Stimulated activated CD4-positive, alpha-beta T cell treated with anti-CD3 and anti-CD28 coated beads, TNF-alpha, amount 100 ng/mL, for 48 hours (primary cell): Measurements from ENCODE around the gene NBEAL2.
"Not testable (repeated sequence)": the region's sequence is repeated elsewhere in the genome, so short reads cannot be mapped to it uniquely, and the experiment has no call there.

ENCODE experiments used
- DNase-seq, 3 donors: peaks; one replicate each; pipeline ENCODE4 v3.0.0-alpha.2; 2020; ENCODE audit warnings: low read depth in 3 of 3

NBEAL2 gene

GRCh38 chr3:47012342-47013230, 33.1 kb downstream of the NBEAL2 start:
- DNase-seq = no peak

DNA sequence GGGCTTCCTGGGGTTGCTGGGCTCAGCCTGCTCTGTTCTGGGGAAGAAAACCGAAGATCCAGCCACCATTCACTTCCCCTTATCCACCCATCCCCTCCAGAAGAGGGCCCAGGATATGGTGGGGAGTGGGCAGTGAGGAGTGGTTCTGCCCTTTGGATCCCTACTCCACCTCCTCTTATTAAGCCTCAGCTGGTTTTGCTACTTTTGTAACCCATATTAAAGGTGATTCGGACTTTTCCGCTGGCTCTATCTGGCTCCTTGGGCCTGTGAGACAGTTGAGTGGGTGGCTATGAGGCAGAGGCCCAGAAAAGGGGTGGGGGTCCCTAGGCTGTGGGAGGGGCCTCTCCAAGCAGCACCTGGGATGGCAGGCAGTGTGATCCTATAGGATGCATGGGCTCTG, 33.8 kb downstream of the NBEAL2 start:
- no peak for DNase-seq

DNA sequence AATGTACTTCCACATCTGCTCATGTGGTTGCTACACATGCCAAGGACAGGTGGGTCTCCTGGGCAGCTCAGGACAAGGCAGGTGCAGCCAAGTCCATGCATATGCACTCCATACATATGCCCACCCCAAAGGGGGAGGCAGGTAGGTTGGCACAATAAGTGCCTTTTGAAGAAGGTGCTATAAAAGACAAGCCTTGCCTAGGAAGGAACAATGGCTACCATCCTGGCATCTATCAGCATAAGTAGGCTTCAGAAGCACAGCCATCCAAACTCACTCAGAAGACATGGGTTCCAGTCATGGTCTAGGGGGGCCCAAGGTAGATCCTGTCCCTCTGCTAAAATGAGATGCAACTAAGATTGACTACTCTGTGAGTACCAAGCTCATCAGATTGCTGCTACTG, 34.6 kb downstream of the NBEAL2 start:
- DNase-seq = no peak

DNA sequence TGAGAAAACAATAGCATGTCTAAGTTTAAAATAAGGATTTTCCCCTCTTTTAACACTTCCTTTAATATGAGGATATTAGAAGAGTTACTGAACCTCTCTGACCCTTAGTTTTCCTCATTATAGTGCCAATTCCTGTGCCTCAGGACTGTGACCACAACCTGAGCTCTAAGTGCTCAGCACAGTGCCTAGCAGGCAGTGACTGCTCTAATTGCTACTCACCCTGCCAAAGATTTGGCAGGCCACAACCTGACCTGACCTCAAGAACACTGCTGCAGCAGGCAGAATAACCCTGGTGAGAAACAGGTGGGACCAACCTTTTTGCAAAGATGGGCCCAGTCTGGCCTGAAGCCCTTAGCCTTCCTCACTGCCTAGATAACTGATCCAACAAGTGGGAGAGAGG, 35.7 kb downstream of the NBEAL2 start:
- no peak for DNase-seq

DNA sequence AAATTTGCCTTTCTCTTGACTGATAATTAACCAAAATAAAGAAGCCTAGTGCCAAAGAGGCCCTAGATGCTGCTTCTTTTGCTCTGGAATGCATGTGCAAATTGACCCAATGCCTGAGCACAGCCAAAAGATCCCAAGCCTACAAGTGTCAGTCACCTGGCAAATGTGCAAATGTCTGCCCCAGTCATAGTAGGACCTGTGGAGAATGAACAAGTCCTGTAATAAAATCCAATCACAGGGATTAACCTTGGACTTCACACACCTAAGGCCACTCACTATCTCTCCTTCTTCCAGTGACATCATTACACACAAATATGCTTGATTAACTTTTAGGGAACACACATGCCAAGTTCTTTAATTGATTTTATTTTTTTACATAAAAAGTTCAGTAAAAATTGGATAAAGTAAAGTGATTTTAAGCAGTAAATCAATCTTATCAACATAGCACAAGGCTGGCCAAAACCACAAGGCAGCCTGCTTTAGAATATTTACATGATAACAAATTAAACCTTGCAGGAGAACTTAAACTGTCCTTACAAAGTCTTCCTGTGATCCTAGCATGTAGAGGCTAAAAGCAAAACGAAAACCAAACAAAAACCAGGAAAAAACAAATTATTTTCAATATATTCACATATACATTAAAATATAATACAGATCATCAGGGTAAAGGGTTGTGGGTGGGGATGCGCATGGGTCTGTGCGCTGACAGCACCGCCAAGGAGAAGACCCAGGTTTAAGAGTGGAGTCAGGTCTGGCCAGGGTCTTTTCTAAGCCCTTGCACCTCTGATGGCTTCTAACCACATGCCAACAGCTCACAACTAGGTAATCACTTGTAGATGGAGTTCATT, 36.8 kb downstream of the NBEAL2 start:
- DNase-seq = no peak

GRCh38 chr3:47016934-47017435, 37.5 kb downstream of the NBEAL2 start:
- peak in 1 of 3 donors; percentile 32 for DNase-seq

DNA sequence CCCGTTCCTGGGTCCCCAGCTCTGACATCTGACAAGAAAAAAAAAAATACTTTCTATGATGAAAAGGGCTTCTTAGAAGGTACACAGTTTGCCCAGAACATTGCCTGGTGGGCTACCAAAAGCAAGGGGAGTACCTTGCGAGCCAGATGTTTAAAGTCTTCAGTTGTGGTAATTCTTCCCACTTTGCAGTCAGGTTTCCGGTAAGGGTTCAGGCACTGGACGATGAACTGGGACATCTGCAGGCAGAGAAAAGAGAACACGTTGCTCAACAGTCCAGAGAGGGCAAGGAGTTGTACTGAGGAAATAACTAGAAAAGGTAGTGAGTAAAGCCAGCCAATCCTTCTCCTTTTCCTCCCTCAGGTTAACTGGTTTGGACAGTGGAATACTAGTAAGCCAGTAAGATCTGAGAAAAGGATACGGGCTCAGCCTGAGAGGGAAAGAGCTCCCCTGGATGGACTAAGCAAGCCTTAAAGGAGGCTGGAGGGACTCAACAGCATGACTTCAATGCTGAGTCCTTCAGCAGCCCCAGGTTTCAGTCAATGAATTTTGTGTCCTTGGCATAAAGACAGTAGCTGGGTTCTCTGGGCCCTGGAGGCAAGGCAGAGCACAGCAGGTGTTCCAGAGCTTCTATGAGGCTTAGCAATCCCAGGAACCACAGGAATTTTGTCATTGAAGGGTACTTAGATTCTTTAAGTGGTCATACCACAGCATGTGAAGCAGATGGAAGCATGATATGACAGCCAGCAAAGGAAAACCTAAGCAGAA, 38.2 kb downstream of the NBEAL2 start:
- DNase-seq = no peak

- DNase-seq = no peak
Observed at GRCh38 chr3:47018269-47018611, 38.8 kb downstream of the NBEAL2 start.

DNA sequence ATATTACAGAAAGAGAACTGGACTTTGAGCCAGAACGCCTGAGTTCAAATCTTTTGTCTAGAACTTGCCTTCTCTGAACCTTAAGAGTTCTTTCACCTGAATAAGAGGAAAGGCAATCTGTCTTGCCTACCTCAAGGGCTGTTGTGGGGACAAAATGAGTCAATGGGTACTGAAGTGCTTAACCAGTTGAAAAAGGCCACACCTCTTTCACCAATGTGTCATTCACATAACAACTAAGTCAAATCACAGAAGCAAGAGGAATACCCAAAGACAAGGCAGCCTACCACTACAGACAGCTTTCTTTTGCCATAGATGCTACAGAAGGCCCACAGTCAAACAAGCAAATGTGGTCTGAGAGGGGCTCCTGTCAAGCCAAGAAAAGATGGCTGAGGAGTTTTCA, 39.7 kb downstream of the NBEAL2 start:
- DNase-seq = peak in 1 of 3 donors; percentile 45

GRCh38 chr3:47020311-47020710, 40.8 kb downstream of the NBEAL2 start:
- no peak for DNase-seq

DNA sequence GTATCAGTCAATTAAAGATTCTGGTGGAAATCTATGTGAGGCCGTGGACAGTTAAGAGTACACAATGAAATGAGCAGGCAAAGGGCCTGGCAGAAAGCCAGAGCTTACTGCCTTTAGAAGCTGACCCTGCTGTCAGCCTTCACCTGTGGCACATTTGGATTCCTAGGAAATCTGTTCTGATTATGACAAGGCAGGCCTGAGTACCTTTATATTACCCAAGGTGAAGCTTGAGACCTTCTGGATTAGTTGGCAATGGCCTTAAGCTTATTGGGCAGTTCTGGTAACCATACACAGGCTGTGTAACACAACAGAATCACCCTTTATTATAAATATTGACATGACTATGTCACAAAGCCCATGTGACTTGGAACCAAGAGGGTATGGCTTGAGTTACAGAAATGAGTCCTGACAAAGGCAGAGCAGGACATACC, 43.2 kb downstream of the NBEAL2 start:
- no peak for DNase-seq

DNA sequence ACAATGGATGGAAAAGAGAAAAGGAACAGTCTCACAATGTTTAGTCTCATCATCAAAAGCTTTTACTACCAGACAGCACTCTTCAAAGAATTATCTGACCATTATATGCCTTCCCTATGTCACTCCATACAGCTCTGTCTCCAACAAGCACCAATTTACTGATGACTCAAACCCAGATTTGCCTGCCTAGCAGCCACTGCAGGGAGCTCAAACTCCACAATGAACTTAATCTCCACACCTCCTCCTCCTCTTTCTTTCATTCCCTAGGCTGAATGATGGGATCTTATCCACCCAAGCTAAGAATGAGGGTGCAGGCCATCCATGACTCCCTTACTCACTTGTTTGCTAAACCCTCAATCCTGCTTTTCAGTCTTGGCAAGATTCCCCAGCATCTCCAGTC, 45.5 kb downstream of the NBEAL2 start:
- DNase-seq = no peak

GRCh38 chr3:47026432-47026831, 47.0 kb downstream of the NBEAL2 start:
- not testable (repeated sequence) for DNase-seq

DNA sequence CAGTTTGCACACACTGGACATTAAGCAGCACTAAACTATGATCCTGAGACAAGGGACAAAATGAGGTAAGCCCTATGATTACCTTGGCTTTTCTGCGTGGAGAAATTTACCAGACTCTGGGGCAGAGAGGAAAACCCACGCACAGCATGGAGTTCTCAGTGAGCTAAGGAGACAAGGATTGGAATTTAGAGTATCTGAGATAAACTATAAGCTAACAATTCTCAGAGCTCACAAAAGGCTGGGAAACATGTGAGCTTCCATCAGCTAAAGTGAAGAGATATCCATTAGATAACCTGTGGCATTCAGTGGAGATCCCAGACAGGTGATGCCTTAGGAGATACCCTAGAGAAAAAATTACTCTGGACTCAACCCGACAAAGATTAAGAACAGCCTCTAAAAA, 48.7 kb downstream of the NBEAL2 start:
- DNase-seq = no peak

DNA sequence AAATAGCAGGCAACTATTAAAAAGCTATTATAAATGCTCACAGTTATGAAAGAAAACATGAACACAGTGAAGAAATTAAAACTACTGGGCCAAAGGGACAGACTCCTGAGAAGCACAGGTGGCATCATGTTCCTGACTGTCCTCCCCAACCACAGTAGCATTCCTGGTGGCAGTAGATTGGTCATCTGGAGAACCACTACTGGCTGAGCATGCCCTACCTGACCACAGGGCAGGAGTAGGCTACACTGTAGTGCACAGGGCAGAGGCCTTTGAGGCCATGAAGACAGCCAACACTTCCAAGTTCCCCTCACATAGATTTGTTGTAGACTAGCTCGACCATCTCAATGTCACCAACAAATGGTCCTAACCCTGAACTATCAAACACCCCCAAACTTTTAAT, 49.2 kb downstream of the NBEAL2 start:
- DNase-seq = no peak

GRCh38 chr3:47031041-47031440, 51.6 kb downstream of the NBEAL2 start:
- DNase-seq = not testable (repeated sequence)

DNA sequence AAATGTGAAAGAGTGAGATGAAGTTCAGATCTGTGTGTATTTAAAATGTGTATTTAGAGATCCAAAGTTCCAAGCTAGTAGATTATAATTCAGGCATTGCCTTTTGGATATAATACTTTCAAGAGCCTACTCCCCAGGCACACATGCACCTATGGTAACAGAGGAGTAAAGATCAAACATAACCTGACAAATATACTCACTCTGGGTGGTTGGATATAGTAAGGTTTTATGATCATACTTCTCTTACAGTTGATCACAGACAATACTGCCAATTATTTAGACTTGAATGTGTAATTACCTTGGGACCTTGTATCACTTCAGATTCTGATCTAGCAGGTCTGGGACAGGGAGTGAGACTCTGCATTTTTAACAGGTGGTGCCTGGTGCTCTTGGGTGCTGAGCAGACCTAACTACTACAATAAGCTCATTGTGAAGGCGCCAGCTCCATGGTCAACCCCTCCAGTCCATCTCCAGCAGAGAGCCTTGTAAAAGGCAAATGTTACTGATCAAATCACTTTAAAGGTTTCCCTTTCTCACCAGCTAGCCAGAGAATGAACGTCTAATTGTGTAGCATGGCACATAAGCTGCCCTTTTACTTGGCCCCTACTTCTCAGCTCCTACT, 55.5 kb downstream of the NBEAL2 start:
- no peak for DNase-seq

- no peak for DNase-seq
Observed at GRCh38 chr3:47035645-47036044, 56.2 kb downstream of the NBEAL2 start.

DNA sequence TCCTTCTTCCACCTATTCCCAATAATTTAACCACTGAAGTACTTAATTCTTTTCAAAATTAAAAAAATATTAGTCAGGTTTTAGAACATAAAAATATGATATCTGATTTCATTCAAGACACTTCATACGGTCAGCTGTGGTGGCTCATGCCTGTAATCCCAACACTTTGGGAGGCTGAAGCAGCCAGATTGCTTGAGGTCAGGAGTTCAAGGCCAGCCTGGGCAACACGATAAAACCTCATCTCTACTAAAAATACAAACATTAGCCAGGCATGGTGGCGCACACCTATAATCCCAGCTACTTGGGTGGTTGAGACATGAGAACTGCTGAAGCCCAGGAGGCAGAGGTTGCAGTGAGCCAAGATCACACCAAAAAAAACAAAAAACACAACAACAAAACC, 56.7 kb downstream of the NBEAL2 start:
- DNase-seq = no peak

DNA sequence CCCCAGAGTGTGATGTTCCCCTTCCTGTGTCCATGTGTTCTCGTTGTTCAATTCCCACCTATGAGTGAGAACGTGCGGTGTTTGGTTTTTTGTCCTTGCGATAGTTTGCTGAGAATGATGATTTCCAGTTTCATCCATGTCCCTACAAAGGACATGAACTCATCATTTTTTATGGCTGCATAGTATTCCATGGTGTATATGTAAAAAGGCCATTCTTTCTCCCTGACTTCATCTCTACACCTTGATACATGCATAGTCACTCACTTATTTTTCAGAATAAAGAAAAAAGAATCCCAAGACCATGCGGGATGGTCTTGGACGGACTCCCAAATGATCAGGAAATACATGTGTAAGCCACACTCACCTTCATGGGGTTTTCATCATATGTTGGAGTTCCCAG, 57.8 kb downstream of the NBEAL2 start:
- not testable (repeated sequence) for DNase-seq

- DNase-seq = no peak
Observed at GRCh38 chr3:47041114-47041513, 61.6 kb downstream of the NBEAL2 start.
